ENCODE measurements around the gene OCA2. TPM values are rescaled to one million over a fixed set of nuclear protein-coding genes. Genes with fewer than 3 reads are reported as not detected.
A peak's percentile ranks its signal among the peaks of the same experiment; 100 is the strongest.

The OCA2 gene
- total and polyA plus RNA-seq, 2 of the 4 experiments (the other 2 are of a cell fraction): under 0.01 to 0.03 TPM

DNA sequence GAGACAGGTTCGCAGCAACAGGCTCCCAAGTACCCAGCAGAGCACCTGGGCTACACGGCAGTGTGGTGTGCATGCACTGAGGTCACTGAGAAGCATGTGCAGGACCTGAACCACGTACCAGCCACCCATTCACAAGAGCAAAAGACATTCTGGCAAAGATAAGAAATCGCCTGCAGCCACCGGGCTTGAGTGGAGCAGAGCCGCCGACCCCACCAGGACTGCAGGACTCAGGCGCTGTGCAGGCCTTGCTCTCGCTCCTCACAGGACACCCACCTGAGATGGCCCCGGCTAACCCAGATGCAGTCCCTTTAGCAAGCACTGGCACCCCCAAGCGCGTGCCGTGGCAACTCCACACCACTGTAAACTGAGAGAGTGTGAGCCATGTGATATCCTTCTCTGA, 32.3 kb upstream of the OCA2 start:
- no peak for ATAC-seq (ENCODE audit: low read depth)
- Histone ChIP-seq H4K20me1 (ENCODE audit: insufficient read depth, low read length) (no peaks in the 10 kb centered on the region; the same call in 1 of the 2 replicates), H4K8ac (ENCODE audit: low read depth in 2 of 2, low read length in 2 of 2) (no peak overlapping the region), H3K4ac (ENCODE audit: low read depth, low read length) (no peak overlapping the region), H2BK20ac (ENCODE audit: low read depth, low read length) (no peak overlapping the region), H3K79me1 (ENCODE audit: low read depth in 1 of 2, low read length in 2 of 2) (0 out of 4 replicates have a peak, but pooled peaks cover 0 to 3% of the 10 kb centered on the region in 2 experiments), H3K9me3 (ENCODE audit: control insufficient read depth, insufficient read depth, low read length) (no peaks in the 10 kb centered on the region), H3K4me1 (ENCODE audit: control insufficient read depth, insufficient read depth, low read length) (peaks cover 9% of the 10 kb centered on the region), H3K27me3 (ENCODE audit: control insufficient read depth, insufficient read depth, low read length) (no peaks in the 10 kb centered on the region), H3K14ac (replicated peaks; ENCODE audit: low read depth, low read length) (no peak overlapping the region), H2AFZ (replicated peaks; ENCODE audit: low read length, poor library complexity) (no peak overlapping the region), H3K56ac (ENCODE audit: extremely low read depth, insufficient read depth, low read length) (no peak overlapping the region), H4K91ac (ENCODE audit: insufficient read depth, low read depth, low read length) (no peak overlapping the region), H3K9me1 (ENCODE audit: insufficient read depth, low read length) (peaks cover 5% of the 10 kb centered on the region; the same call in 1 of the 2 replicates), H3K4me3 (ENCODE audit: insufficient read depth, low read depth, low read length) (no peak overlapping the region), H3K9ac (ENCODE audit: low read depth, low read length) (no peak overlapping the region), H2AK9ac (replicated peaks; ENCODE audit: low read depth, low read length, poor library complexity) (peak overlapping the region; percentile 51), H3K27ac (ENCODE audit: insufficient read depth, low read length) (no peak overlapping the region), H2BK120ac (ENCODE audit: low read depth, low read length) (no peak overlapping the region), H2BK5ac (ENCODE audit: low read depth, low read length, poor library complexity, severe bottlenecking) (no peak overlapping the region), H3K23ac (ENCODE audit: low read depth, low read length) (no peak overlapping the region), H3K4me2 (ENCODE audit: low read depth, low read length) (no peak overlapping the region), H2BK15ac (ENCODE audit: low read depth, low read length) (no peak overlapping the region), H4K5ac (ENCODE audit: low read depth, low read length) (no peak overlapping the region), H2AK5ac (ENCODE audit: low read depth, low read length) (no peak overlapping the region), H3K18ac (ENCODE audit: low read depth, low read length) (no peak overlapping the region), H3K36me3 (ENCODE audit: control insufficient read depth, insufficient read depth, low read length) (peaks cover 37% of the 10 kb centered on the region)
- WGBS, 2 experiments (ENCODE audit: extremely low coverage in 2 of 2, insufficient read length in 1 of 2): 100% methylated on average over 4 of the region's 13 CpGs; no CpG with 5 or more reads in 1 of the 2 experiments
- TF ChIP-seq MXI1 (IDR thresholded peaks at IDR 0.05; ENCODE audit: borderline replicate concordance, low read depth, low read length) (no peak), ELK1 (IDR thresholded peaks at IDR 0.05; ENCODE audit: borderline replicate concordance, low read depth, low read length) (no peak), CTCF (conservative IDR thresholded peaks at IDR 0.05; ENCODE audit: low read depth, low read length) (no peak)
- intact Hi-C loops (cut with micrococcal nuclease): no loop called here
- DNase-seq: no peak
- no TSS peak for BruUV-seq (replicated peaks)
- dilution Hi-C loops (cut with HindIII; ENCODE audit: low sequenced_read_pairs, unreplicated experiment): no loop called here
- CTCF ChIA-PET: no interaction called here
- in situ Hi-C loops (cut with MboI; ENCODE audit: low sequenced_read_pairs): no loop called here
- POLR2A ChIA-PET (ENCODE audit: unreplicated experiment): no interaction called here

Measured in IMR-90 (cell line).